Tibial artery (tissue), 4 donors: ENCODE data around the gene MST1.
"Not testable (repeated sequence)": the region's sequence is repeated elsewhere in the genome, so short reads cannot be mapped to it uniquely, and the experiment has no call there.

Source experiments
- DNase-seq, 2 donors: peaks; one replicate each; pipeline ENCODE4 v3.0.0-alpha.2; 2019
- H3K27ac ChIP-seq, 2 donors: fragments of 200-600 bp; sonication (generic) in 1 of 2; 1 replicate in 1 of 2; 2 replicates in 1 of 2; pipeline ENCODE4 v1.5.1; 2018 to 2019; ENCODE audit warnings: mild to moderate bottlenecking in 1 of 2
- H3K27me3 ChIP-seq, 2 donors: fragments of 200-600 bp; sonication (generic) in 1 of 2; one replicate each; pipeline versions ENCODE4 v1.5.1 to v1.6.0; 2016 to 2019
- H3K36me3 ChIP-seq, 3 donors: fragments of 200-600 bp; sonication (generic) in 2 of 3; one replicate each; pipeline ENCODE4 v1.5.1; 2016 to 2019; ENCODE audit warnings: mild to moderate bottlenecking in 2 of 3
- H3K4me1 ChIP-seq, 4 donors: fragments of 200-600 bp; sonication (generic) in 2 of 4; 1 replicate in 3 of 4; 2 replicates in 1 of 4; pipeline ENCODE4 v1.5.1; 2016 to 2019
- H3K4me3 ChIP-seq, 2 donors: fragments of 200-600 bp; sonication (generic) in 1 of 2; 1 replicate in 1 of 2; 2 replicates in 1 of 2; pipeline ENCODE4 v1.5.1; 2018 to 2019; ENCODE audit warnings: mild to moderate bottlenecking in 2 of 2
- H3K9me3 ChIP-seq, 3 donors: fragments of 200-600 bp; sonication (generic) in 1 of 3; one replicate each; pipeline ENCODE4 v1.5.1; 2016 to 2019
- CTCF ChIP-seq, 2 experiments: fragments of 200-600 bp in 1 of 2; fragments of 450-650 bp in 1 of 2; IDR thresholded peaks; one replicate each; pipeline ENCODE4 v1.5.1; 2017 to 2019; ENCODE audit warnings: antibody characterized with exemption in 2 of 2, mild to moderate bottlenecking in 1 of 2, moderate library complexity in 1 of 2
- intact Hi-C: fragments of 100-400 bp; cut with DNase I; formaldehyde crosslinking; loops from one replicate; pipeline ENCODE4 v1.15.0; 2023; ENCODE audit warnings: low total_unique reads

MST1 gene

GRCh38 chr3:49699281-49699979 is 10.2 kb upstream of the MST1 start:
- H3K4me1 ChIP-seq = no peaks in the 10 kb centered on the region
- no peak for TF ChIP-seq CTCF (IDR thresholded peaks at IDR 0.05)
- no peaks in the 10 kb centered on the region for H3K27me3 ChIP-seq
- H3K4me3 ChIP-seq = no peak overlapping the region
- no peaks in the 10 kb centered on the region for H3K9me3 ChIP-seq
- peaks cover 19 to 75% (median 59%) of the 10 kb centered on the region in 3 donors for H3K36me3 ChIP-seq
- intact Hi-C loops = no loop called here
- DNase-seq = no peak
- H3K27ac ChIP-seq = no peak overlapping the region

DNA sequence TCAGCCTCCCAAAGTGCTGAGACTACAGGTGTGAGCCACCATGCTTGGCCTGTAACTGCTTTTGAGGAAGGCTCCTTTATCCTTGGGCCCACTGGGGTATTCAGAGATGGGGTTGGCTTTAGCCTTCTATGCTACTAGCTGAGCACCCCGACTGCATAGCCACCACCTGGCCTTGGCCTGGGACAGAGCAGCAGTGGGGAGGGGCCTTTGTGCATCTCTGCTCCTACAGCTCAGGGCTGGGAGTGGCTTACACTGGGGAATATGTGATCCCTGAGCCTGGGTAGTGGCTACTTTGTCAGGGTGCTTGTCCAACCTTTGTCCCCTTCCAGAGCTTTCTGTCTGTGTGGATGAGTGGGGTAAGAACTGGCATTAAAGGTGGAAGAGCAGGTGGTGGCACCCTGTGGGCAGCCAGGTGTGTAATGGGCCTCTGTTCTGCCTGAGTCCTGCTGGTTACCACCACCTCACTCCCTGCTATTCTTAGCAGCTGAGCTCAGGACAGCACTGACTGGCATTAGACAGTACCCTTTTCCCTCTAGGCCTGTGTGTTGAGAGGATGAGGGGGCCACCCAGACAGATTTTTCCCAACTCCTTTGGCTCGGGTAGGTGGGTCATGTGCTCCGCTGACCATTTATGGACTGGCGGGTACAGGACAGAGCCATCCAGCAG is 6.2 kb upstream of the MST1 start:
- H3K27ac ChIP-seq, H3K27me3 ChIP-seq, H3K4me3 ChIP-seq, H3K9me3 ChIP-seq, intact Hi-C loops, DNase-seq: not testable (repeated sequence)
- peaks cover 0 to 15% (median 11%) of the 10 kb centered on the region in 4 donors for H3K4me1 ChIP-seq
- H3K36me3 ChIP-seq = peaks cover 0 to 36% (median 30%) of the 10 kb centered on the region in 3 donors

DNA sequence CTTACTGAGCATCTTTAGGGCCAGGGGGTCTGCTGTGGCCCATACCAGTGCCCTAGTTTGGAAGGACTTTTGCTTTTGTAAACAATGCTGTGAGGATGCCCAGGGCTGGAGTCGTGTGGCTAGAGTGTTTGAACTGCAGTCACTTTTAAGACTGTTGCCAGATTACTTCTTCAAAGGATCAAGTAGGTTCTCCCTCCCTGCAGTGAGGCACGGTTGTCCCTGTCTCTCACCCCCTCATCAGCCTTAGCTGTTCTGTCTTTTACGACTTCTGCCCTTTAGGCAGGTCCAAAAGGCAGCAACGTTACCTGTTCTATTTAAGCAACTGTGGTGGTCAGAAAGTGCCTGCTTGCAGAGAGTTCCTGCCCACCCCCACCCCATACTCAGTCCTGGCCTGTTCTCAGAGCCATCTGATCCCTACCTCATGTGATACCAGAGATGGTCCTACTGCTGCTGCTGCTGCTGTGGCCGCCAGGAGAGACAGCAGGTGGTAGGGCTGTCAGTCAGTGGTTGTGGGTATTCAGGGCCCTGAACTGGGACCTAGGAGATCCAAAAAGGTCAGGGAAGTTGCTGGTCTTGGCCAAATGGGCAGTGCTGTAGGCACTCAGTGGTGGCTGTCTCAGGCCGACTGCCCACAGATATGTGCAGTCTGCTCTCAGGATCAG is 5.3 kb upstream of the MST1 start:
- H3K27ac ChIP-seq, DNase-seq, H3K9me3 ChIP-seq, H3K27me3 ChIP-seq, intact Hi-C loops, H3K4me3 ChIP-seq: not testable (repeated sequence)
- Histone ChIP-seq H3K36me3 (peaks cover 0 to 26% (median 22%) of the 10 kb centered on the region in 3 donors), H3K4me1 (peaks cover 0 to 22% (median 18%) of the 10 kb centered on the region in 4 donors)

DNA sequence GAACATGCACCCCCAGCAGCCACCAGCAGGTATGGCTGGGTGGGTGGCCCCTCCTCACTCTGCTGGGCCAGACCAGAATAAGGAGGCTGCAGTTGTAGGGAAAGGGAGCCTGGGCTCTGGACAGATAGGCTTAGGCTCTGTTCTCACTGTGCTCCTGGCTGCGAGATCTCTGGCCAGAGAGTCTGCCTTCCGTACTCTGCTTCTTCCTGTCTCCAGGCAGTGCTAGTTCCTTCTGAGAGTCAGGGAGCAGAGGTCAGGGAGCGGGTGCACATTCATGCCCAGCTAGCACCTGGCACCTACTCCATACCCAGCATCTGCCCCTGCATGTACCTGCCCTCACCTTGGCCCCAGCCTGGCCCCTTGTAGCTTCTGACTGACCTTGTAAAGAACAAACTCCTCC is 2.2 kb upstream of the MST1 start:
- intact Hi-C loops, DNase-seq, H3K27ac ChIP-seq, H3K36me3 ChIP-seq, H3K4me3 ChIP-seq, H3K27me3 ChIP-seq, H3K9me3 ChIP-seq: not testable (repeated sequence)
- H3K4me1 ChIP-seq = peaks cover 0 to 40% (median 30%) of the 10 kb centered on the region in 4 donors

DNA sequence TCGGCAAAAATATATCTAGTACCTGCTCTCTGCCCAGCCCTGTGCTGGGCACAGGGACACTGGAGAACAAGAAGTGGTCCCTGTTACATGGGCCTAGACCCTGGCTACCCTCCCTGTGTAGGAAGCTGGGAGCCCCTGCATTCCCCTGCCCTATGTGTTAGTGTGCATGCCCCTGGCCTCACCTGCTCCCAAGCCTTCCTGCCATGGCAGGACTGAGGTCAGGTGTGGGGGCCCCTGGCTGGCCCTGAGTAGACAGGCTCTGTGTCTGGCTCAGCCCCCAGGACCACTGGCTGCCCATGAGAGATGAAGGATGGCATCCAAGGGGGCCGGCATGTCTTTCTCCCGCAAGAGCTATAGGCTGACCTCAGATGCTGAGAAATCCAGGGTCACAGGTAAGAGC is 1.6 kb upstream of the MST1 start:
- H3K27me3 ChIP-seq, intact Hi-C loops, H3K27ac ChIP-seq, H3K36me3 ChIP-seq, DNase-seq, H3K9me3 ChIP-seq: not testable (repeated sequence)
- Histone ChIP-seq H3K4me3 (peak overlapping the region in 1 of 2 donors; percentile 91), H3K4me1 (peaks cover 0 to 43% (median 33%) of the 10 kb centered on the region in 4 donors)

GRCh38 chr3:49689908-49690624 is 792 bp upstream of the MST1 start:
- H3K36me3 ChIP-seq, H3K27me3 ChIP-seq, H3K9me3 ChIP-seq, intact Hi-C loops, DNase-seq: not testable (repeated sequence)
- Histone ChIP-seq H3K27ac (peak overlapping the region; percentile 84 to 85), H3K4me3 (peak overlapping the region; percentile 81 to 91), H3K4me1 (peaks cover 0 to 48% (median 33%) of the 10 kb centered on the region in 4 donors)

DNA sequence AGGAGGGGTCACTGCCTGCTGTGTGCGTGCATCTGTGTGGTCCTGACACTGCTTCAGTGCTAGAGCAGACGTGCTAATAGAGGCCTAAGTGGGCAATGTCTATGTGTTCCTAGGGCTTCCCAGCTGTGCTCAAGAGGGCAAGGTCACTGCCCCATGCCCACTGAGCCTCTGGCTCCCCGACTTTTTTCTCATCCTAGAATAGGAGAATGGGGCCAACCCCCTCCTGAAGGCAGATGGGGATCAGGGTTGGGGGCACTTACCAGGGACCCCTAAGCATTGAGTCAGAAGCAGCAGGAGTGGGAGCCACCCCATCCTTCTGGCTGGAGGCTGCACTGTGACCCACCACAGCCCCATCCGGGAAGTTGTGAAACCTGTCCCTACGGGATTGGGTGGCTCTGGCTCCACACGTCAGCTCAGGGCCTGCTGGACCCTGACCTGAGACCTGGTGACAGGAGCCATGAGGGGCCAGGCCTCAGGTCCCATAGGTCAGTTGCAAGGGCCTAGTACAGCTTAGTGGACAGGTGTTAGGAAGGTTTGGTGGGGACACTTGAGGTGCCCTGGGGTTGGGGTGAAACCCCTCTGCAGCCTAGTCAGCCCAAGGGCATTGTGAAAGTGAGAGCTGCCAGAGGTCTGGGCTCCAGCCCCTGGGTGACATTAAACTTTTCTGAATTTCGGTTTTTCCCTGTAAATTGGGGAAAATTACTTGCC is 782 bp downstream of the MST1 start:
- H3K27me3 ChIP-seq, intact Hi-C loops, H3K9me3 ChIP-seq, DNase-seq: not testable (repeated sequence)
- peak overlapping the region; percentile 81 to 91 for H3K4me3 ChIP-seq
- peaks cover 3 to 13% (median 6%) of the 10 kb centered on the region in 3 donors for H3K36me3 ChIP-seq
- peak overlapping the region; percentile 84 to 85 for H3K27ac ChIP-seq
- H3K4me1 ChIP-seq = peaks cover 0 to 48% (median 33%) of the 10 kb centered on the region in 4 donors

- H3K27ac ChIP-seq, H3K27me3 ChIP-seq, intact Hi-C loops, H3K4me3 ChIP-seq, H3K9me3 ChIP-seq, DNase-seq: not testable (repeated sequence)
- peaks cover 0 to 48% (median 33%) of the 10 kb centered on the region in 4 donors for H3K4me1 ChIP-seq
- peaks cover 14 to 24% (median 16%) of the 10 kb centered on the region in 3 donors for H3K36me3 ChIP-seq
Observed at GRCh38 chr3:49687424-49687795, 1.9 kb downstream of the MST1 start.

DNA sequence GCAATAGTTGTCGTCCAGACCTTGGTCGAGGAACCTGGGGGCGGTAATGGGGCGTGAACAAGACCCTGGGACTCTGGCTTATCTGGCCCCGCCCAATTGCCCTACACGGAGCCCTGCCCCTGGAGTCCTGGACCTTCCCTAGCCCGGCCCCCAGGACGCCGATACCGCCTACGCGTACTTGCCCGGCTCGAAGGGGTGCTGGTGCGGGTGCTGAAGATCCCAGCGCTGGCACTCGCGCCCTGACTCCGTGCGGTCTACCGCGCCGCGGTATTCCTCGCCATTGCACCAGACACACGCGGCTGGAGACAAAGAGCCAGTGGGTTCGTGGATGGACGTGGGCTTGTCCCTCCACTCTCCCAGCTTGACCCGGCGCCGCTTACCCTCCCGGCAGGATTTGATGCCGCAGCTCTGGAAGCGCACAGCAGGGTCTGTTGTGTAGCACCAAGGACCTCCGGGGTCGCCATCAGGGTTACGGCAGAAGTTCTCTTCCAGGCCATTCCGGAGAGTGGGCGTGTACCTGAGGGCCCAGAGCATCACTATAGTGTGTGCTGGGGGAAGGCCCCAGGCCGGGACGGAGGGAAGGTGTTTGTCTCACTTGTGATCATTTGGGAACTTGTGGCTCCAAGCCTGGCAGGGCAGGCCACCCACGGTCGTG is 2.4 kb downstream of the MST1 start:
- Histone ChIP-seq H3K36me3 (peaks cover 16 to 29% (median 22%) of the 10 kb centered on the region in 3 donors), H3K27ac (peak overlapping the region; percentile 4 to 33), H3K4me1 (peaks cover 0 to 47% (median 33%) of the 10 kb centered on the region in 4 donors), H3K4me3 (peak overlapping the region; percentile 36 to 46)
- intact Hi-C loops, H3K9me3 ChIP-seq, H3K27me3 ChIP-seq, DNase-seq: not testable (repeated sequence)

DNA sequence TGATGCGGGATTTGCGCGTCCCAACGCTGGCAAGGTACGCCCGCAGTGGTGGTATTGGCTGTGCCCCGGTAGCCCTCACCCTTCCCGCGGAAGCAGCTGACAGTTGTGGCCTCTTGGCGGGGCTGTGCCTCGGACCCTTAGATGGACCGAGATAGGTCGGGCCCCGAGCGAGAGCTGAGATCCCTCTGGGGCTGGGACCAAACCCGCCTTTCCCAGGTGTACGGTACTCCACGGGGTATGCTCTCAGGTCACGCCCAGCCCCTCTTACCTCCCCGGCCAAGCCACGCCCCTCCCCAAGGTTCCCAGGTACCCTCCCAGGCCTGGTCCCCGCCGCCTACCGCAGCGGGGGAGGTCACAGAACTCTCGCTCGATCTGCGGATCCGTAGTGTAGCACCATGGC is 2.9 kb downstream of the MST1 start:
- H3K4me3 ChIP-seq = peak overlapping the region; percentile 36 to 46
- DNase-seq, intact Hi-C loops: not testable (repeated sequence)

GRCh38 chr3:49685846-49686245 is 3.4 kb downstream of the MST1 start:
- intact Hi-C loops, H3K27ac ChIP-seq, H3K27me3 ChIP-seq, H3K9me3 ChIP-seq, DNase-seq: not testable (repeated sequence)
- Histone ChIP-seq H3K36me3 (peaks cover 27 to 40% (median 32%) of the 10 kb centered on the region in 3 donors), H3K4me3 (peak overlapping the region; percentile 36 to 46), H3K4me1 (peaks cover 0 to 36% (median 26%) of the 10 kb centered on the region in 4 donors)

More for the DNA sequence above, 2.9 kb downstream of the MST1 start:
- H3K36me3 ChIP-seq = peaks cover 22 to 35% (median 27%) of the 10 kb centered on the region in 3 donors
- H3K9me3 ChIP-seq, H3K27me3 ChIP-seq: not testable (repeated sequence)
- peaks cover 0 to 41% (median 31%) of the 10 kb centered on the region in 4 donors for H3K4me1 ChIP-seq
- peak overlapping the region; percentile 4 to 33 for H3K27ac ChIP-seq
